ENCODE results near the gene TCP11.

Gene TCP11

GRCh38 chr6:35078896-35079295 is 62.2 kb downstream of the TCP11 start:
- DNase-seq, result no peak

- DNase-seq, result no peak
Observed at GRCh38 chr6:35078226-35078850, 62.8 kb downstream of the TCP11 start.

- DNase-seq, result no peak
Observed at GRCh38 chr6:35077713-35078105, 63.4 kb downstream of the TCP11 start.

- no peak for DNase-seq
Observed at GRCh38 chr6:35076997-35077712, 64.0 kb downstream of the TCP11 start.

GRCh38 chr6:35073766-35074471 is 67.2 kb downstream of the TCP11 start:
- DNase-seq, result no peak

GRCh38 chr6:35073211-35073610 is 67.9 kb downstream of the TCP11 start:
- DNase-seq, result no peak

GRCh38 chr6:35072698-35073055 is 68.5 kb downstream of the TCP11 start:
- DNase-seq, result no peak

- no peak for DNase-seq
Observed at GRCh38 chr6:35072051-35072697, 69.0 kb downstream of the TCP11 start.

GRCh38 chr6:35071347-35071994 is 69.7 kb downstream of the TCP11 start:
- DNase-seq, result no peak

- DNase-seq, result no peak
Observed at GRCh38 chr6:35070111-35070510, 71.0 kb downstream of the TCP11 start.

GRCh38 chr6:35069262-35069661 is 71.9 kb downstream of the TCP11 start:
- DNase-seq, result no peak

GRCh38 chr6:35068644-35069043 is 72.5 kb downstream of the TCP11 start:
- DNase-seq, result no peak

- no peak for DNase-seq
Observed at GRCh38 chr6:35068206-35068605, 72.9 kb downstream of the TCP11 start.
